Stimulated activated CD4-positive, alpha-beta T cell treated with anti-CD3 and anti-CD28 coated beads, Interleukin-4, amount 100 ng/mL, for 4 hours (primary cell): Measurements from ENCODE around the gene LAMA1.

Experiments
- DNase-seq, 2 experiments: peaks; one replicate each; pipeline ENCODE4 v3.0.0-alpha.2; 2020

LAMA1 gene

DNA sequence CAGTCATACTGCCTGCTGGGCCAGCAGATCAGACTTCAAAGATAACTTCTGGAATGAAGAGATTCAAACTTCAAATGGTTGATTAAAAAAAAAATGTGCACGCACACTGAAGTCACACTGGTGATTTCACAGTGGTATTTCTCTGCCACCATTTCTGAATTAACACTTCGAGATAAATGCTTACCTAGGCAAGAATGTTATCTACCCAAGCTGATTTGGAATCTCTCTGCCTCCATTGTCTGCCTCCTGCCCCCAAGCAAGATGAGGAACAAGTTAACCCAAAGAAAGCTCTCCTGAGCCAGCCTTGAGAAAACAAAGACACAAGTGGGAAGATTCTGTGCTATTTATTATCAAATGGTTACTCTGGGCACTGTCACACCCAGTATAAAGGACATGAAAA, 6.5 kb downstream of the LAMA1 start:
- DNase-seq, result no peak

DNA sequence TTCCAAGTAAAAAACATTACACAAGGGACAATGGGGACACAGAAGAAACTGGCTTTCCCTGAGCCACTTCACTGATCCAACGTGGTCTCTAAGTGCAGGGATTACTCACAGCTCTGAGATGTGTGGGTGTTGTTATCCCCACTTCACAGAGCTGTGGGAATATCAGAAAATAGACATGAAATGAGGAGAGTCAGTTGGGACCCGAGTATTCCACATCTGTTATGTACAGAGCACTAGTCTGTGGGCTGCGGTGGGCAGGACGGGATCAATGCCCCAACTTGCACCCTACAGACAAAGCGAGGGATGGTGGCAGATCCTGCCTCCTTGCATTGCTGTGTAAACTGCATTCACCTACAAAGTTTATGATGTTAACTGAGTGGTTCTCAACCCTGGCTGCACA, 11.7 kb downstream of the LAMA1 start:
- no peak for DNase-seq

DNA sequence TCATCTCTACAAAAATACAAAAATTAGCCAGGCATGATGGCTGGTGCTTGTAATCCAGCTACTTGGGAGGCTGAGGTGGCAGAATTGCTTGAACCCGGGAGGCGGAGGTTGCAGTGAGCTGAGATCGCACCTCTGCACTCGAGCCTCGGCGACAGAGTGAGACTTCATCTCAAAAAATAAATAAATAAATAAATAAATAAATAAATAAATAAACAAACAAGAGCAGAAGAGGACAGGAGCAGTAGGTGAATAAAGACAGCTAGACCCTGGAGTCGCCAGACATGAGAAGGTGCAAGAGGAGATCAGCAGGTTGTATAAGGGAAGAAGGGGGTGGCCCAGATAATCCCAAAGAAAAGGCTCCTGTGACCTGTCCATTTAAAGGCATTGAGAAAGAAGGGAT, 12.3 kb downstream of the LAMA1 start:
- DNase-seq, result no peak

DNA sequence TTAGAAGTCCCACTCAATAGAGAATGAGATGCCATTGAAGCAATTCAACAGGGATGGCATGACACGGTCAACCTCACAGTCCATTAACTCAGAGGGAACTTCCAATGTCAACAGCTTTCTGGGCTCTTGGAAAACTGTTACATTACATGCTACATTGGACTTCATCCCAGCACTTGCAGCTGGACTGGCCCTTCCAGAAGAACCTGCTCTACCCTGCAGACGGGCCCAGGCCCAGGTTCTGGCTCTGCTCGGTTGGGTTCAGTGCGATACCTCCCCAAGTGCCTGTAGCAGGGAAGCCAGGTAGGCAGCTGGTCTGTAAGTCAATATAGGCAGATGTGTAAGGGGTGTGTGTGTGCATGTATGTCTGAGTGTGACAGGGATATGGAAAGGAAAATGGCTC, 12.9 kb downstream of the LAMA1 start:
- no peak for DNase-seq

DNA sequence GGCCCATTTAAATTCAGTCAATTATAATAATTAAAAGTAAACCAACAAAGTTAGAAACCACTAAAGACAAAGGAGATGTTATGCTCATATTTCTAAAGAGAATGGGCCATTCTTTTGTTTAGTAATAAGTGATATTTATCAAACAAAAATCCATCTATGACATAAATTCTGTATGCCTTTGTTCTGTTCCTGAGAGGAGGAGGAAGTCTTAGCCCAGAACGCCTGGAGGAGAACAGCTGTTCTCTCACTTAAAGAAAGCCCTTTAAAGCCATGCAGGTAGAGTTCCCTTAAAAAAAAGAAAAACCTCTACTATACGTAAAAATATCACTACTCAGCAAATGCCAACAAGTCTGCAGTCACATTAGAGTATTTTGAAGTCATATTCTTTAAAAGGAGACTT, 15.5 kb downstream of the LAMA1 start:
- DNase-seq, result no peak

DNA sequence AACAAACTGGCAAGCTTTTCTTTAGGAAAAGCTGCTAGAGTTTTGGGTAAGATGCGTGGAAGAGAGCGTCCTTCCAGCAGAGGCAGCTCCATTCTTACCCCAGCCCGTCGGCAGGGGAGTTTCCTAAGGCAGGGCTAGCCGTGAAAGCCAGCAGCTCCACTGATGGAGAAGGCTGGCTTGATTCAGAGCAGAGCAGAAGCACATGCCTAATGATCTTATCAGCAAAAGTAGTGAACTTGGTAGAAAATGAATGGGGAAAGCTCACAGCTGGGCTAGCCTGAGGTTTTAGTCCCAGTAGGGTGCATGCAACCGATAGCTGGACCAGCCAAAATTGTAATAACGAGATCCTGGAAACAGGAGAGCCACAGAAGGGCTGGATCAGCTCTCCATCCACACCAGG, 20.8 kb downstream of the LAMA1 start:
- no peak for DNase-seq

DNA sequence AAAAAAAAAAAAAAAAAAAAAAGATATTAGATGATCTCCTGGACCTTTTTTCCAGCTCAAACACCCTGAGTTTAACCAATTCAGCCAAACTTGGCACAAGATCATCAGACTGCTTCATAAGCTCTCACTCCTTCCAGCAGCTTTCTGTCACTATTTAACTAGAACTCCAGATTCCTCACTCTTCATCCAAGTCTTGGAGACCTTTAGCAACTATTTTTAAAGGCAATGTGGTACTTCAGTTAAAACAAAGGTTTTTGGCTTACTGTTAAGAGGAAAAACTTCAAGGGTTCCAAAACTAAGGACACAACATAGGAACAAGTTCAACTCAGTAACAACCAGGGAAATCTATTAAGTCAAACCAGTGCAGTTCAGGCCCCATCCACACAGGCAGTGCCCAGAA, 23.2 kb downstream of the LAMA1 start:
- DNase-seq, result no peak

DNA sequence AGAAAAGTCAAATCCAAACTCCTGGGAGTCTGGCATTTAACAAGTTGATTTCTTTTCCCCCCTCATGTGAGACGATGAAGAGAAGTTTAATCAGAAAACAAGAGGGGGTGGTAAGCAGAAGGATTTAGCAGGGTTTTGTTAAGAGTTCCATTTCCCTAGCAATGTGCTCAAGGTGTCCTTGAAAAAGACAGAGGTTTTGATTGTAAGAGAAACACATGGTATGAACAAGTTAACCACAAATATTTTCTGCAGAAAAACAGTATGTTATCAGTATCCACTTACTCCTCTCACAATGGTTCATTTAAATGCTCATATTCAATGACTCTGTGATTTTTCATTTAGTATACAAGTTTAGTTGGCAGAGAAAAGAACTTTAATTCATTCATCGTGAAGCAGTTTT, 26.8 kb downstream of the LAMA1 start:
- no peak for DNase-seq

DNA sequence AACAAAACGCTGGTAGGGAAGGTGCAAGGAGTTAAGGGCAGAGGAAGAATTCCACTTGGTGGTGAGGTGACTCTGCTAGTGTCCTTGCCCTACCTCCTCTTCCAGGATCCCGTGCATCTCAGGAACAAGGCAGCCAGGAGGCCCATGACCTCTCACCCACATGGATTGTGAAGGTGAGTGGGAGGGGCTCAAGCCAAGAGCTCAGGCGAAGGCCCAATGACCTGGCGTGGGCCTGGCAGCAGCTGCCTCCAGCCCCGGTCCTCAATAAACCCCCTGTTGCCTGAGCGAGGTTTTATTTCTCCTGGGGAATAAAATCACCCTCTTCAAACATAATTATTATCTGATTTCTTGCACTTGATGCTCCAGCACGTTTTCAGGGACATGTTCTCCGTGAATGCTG, 28.2 kb downstream of the LAMA1 start:
- DNase-seq, result no peak

DNA sequence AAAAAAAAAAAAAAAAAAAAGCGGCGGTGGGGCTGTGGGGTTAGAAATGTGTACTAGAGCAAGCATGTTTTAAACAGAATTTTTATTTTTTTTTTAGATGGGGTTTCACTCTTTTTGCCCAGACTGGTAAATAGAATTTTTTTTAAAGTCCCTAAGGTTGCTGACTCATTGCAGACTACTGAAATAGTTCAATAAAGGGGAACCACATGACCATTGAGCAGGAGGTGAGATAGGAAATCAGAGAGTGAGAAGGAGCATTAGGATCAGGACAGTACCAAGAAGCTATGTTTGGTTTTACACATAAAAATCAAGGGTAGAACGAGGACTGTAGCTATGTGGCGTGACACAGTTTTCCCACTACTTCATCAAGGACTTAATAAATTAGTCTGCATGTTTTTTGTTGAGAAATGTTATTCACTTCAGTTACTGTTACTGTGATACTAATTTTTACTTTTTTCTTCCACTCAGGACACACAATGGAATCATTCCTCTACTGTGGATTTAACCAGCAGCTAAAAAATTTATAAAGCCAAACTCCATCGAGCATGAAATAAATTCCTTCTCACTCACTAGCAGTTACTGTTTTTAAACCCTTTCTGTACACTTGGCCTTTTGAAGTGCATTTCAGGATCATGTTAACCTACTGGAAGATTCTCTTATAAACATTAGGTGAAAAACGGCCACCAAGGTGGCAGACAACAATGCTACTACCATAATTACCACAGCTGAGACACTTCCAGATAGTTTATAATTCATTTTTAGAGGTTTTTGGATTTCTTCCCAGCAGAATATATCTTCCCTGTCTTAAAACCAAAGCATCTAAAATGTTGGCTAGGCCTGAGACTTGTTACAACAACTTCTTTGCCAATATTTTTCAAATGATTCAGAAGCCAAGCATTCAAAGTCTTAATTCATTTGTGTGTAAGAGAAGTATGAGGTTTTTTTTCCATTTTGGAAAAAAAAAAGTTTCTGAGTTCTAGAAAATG, 33.2 kb downstream of the LAMA1 start:
- no peak for DNase-seq

DNA sequence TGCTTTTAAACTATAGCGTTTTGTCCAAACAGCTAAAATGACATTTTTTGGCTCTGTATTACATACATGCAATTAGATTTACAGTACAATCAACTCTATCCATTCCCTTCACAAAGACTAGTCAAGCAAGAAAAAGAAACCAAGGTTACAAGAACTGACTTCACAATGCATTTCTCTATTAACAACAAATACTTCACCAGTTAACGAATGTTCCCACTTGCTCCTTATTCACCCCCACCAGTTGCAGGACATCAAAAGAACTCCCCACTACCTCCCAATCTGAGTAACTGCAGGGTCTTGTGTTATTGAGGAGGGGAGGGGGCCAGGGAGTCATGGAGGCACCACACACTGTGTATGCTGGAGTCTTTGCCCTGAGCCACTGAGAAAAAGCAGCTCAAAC, 34.9 kb downstream of the LAMA1 start:
- no peak for DNase-seq

DNA sequence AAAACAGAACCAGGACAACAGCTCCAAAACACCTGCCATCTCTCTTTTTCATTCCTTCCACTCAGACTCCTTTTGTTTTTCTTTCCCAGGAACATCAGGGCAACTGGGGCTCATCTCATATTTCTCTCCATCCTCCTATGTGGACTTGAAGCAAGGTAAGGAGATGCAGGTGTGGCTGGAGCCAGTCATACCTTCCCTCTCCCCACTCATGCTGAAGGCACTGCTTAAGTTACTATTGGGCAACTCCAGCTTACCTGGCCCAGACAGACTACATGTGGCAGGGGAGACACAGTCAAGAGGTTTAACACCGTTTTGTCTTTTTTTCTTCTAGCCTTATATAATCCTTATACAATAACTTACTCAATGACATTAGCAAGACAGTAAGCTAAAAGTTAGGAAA, 38.4 kb downstream of the LAMA1 start:
- DNase-seq, result no peak

DNA sequence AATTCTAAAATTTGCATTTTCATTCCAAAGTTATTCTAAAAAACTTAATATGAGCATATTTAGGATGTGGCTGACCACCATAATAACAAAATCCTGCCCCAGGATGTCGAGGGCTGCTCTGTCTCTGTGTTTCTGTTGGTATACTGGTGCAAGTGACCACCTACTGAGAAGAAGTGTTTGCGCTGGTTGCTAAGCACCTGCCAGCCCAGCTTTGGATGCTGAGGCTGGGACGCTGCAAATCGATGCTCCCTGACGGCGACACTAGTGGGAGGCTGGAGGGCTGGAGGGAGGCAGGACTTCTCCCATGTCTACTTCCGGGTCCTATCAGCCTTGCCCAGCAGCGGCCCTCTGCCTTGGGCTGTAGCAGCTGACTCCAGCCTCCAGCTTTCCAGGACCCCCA, 45.0 kb downstream of the LAMA1 start:
- DNase-seq, result no peak

DNA sequence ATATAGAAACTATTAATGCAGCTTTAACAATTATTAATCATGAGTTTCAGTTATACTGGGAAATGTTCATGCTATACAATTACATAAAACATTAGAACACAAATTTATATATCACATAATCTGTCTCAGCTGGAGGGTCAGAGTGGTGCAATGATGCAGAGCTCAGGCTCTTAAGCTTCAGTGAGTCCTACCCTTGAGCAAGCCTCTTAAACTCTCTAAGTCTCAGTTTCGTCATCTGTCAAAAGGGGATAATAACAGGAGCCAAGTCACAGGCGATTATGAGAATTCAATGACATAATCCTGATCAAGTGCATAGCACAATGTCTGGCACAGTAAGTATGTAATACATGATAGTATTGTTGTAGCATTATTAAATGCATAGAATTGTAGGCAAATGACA, 46.0 kb downstream of the LAMA1 start:
- DNase-seq, result no peak

DNA sequence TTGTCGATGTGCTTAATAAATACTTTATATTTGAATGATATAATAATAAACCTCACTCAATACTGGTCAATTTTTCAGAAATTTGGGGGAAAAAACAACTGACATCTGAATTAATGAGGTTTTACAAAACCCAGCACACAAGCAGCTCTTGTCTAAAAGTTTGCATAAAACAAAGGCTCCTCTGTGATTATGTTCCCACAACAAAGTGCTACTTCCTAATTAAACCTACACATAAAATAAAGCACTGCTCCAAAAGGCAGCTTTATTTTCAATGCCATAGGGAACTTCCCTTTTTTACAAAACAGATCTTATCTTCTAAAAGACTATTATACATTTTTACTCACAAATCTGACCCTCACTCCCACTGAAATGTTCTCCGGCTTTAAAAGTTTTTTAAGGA, 47.1 kb downstream of the LAMA1 start:
- no peak for DNase-seq

DNA sequence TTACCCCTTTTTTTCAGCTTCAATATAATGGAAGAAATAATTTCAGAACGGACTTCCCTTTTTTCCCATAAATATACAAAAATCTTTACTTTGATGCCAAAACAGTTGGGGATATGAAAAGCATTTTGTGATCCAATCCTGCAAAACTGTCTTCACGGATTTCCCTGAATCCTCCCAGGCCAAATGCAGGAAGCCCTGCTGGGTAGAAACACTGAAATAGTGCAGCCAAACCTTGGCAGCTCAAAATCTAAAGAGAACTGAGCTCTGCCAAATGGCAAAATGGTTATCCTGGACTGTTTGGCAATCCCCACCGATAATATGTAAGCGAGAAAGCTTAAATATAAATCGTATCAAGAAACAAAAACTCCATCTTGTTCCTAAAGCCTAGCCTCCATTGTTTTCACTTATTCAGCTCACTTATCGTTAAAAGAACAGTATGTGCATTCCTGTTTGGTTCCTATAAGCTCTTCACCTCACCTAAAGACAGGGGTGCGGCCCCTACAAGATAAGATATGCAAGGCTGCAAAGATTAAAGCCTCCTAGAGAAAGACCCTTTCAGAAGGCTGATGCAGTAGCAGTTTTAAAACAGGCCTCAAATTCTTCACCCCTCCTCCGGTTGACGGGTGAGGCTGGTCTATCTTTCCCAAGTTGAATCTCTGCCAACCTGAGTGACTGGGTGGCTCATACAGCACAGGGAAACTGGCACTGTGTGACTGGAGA, 48.6 kb downstream of the LAMA1 start:
- no peak for DNase-seq

DNA sequence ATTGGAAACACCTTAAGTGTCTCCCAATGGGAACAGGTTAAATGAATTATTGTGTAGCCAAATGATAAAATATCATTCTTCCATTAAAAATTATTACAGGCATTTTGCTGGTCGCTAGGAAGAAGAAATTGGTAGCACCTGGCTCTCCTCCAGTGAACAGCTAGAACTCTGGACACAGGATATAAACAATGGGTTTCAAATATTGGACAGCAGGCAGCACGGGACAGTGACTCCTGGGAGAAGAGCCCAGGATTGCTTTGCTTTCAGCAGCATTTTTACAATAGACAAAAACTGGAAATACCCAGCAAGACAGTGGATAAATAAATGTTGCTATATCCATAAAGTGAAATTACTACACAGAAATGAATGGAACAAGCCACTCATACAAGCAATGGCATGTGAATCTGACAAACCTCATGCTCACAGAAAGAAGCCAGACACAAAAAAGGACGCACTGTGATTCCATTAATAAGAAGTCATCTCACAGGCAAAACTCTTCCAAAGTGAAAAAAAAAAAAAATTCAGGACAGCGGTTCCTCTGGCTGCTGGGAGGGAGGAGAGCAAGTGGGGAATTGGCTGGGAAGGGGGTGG, 50.5 kb downstream of the LAMA1 start:
- DNase-seq, result no peak

DNA sequence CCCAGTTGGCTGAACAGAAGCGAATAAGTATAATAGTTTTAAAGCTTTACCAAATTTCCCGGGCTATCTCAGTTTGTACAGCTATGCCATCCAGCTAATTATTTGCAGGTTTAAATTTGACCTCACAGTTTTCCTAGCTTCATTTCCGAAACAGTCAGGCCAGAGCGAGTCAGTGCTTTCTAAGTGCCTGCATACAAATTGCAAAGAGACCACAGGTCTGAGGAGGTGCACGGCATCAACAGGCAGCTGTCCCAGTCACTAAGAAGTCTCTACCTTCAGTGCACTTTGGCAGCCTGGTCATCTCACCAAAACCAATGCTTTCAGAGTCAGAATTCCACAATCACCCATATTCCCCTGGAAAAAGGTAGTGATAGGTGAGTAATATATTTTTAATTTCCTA, 51.9 kb downstream of the LAMA1 start:
- no peak for DNase-seq

DNA sequence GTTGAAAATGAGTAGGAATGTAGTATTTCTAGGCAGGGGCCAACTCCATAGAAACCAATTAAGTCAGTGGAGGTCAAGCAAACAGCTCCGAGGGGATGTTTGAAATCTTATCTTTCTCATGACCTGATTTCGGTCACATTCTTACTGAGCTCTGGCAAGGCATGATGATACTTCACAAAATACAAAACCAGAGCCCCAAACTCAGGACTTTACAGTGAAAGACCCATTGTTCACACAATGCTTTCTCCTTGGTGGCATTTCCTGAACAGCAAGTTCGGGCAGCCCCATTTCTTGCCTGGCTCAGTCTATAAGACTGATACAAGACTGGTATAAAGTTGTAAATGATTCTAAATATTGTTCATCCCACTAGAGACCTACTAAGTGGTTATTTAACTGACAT, 53.3 kb downstream of the LAMA1 start:
- no peak for DNase-seq

DNA sequence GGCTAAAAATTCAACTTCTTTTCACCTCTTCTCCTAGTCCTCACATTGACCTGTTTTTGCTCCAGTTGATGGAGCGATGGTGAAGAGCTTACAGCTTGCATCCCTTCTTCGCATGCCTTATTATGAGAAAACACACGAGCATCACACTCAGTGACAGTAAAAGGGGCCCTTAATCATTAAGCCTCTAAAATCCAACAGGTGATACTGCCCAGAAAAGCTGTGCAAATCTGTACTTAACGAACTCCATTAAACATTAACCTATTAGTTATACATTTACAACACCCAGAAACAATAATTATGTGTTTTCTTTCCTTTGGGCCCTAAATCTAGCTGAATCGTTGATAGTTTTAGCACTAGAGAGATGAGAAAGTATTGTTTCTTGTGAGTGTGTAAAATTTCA, 54.8 kb downstream of the LAMA1 start:
- DNase-seq, result no peak

DNA sequence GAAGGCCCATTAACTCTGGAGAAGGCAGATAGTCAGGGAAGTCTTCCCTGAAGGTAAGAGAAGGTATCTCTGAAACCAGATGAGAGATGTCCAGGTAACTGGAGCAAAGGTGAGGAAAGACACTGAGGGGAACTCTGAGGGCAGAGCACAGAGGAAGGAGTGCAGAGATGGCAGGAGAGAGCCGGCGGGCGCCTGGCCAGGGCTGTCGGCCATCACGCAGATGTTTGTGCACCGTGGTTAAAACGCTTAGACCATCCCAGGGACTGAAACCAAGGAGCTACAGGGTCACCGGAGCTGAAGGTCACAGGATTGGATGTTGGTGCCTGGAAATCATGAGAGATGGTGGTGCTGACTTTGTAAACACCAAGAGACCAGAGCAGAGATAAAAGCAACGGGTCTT, 55.4 kb downstream of the LAMA1 start:
- DNase-seq, result no peak

DNA sequence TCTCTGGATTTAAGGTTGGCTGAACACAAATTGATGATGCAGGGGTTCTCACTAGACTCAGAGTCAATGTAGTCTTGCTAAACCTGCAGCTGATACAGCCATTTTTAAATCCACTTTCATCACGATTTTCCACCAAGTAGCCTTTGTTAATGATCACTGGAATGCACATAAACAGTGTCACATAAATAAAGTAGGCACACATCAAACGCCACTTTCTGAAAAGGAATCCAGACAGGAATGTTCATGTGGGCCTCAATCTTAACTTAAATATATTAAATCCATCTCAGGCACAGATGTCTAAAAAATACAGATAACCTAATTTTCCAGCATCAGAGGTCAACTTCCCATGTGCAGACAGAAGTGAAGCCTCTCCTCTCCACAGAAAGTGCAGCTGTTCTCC, 58.3 kb downstream of the LAMA1 start:
- DNase-seq, result no peak

DNA sequence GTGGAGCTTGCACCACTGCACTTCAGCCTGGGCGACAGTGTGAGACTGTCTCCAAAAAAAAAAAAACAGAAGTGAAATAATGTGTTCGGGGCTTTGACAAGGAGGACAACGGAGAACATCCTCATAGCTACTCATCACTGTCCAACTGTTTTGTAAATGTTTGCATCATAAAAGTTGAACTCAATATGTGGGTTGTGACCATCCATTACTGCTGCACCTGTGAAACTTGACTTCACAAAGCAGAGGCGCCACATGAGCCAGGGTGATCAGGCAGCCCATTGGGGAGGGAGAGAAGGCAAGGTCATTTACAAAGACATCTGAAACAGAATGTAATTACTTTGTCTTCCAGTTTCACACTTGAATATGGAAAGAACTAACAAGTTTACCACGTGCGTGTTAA, 61.6 kb downstream of the LAMA1 start:
- DNase-seq, result no peak

DNA sequence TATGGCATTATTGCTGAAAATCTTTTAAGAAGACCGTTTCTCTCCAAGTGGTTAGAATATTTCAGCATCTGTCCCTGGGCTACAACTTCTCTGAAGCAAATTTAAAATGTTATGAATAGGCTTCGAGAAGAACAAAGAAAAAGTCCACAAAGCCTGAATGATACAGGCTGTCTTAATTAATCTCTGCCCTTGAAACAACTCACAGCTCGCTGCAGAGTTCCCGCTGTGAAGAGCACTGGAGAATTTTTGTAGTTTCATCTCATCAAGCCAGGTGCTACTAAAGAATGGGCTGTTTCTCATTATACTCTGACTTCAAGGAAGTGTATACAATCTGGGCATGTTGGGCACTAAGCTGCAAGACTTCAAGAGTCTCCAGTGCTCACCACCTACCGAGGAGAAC, 67.6 kb downstream of the LAMA1 start:
- no peak for DNase-seq
